Activated CD4-positive, alpha-beta T cell treated with anti-CD3 and anti-CD28 coated beads, Interleukin-10, Interleukin-2, amounts not matched to agents 100 ng/mL and 50 ng/mL, durations not matched to agents 16 hours and 8 hours (primary cell): ENCODE results near the gene PBOV1.

Experiments
- DNase-seq: peaks from one replicate; pipeline ENCODE4 v3.0.0-alpha.2; 2020

The PBOV1 gene

DNA sequence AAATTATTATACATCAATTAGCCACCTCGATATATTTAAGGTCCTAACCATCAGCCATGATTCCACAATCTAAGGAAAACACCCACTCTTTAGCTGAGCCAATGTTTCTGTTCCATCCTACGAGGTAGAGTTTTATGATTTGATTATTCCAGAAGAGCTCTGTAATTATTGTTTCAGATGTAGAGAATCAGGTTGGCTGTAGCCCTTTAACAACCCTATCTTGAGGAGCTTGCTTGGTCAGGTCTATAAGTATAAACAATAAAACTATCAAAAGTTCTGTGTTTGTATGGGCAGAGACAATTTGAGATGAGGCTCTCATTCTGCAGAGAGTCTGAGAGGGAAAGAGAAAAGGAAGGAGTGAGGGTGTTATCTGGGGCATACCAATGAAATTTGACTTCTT is at the start of gene PBOV1:
Gene PBOV1 (minus strand): TSS at position 43 of the 400 bp plus-strand sequence. CDS start 96 bp downstream, outside the sequence.
- no peak for DNase-seq

DNA sequence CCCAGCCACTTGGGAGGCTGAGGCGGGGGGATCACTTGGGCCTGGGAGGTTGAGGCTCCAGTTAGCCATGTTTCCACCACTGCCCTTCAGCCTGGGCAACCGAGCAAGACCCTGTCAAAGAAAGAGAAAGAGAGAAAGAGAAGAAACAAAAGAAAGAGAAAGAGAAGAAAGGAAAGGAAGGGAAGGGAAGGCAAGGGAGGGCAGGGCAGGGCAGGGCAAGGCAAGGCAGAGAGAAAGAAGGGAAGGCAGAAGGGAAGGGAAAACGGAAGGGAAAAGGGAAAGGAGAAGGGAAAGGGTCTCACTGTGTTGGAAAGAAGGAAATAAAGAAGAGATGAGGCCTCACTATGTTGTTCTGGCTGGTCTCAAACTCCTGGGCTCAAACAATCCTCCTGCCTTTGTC is 47.8 kb upstream of the PBOV1 start:
- no peak for DNase-seq

DNA sequence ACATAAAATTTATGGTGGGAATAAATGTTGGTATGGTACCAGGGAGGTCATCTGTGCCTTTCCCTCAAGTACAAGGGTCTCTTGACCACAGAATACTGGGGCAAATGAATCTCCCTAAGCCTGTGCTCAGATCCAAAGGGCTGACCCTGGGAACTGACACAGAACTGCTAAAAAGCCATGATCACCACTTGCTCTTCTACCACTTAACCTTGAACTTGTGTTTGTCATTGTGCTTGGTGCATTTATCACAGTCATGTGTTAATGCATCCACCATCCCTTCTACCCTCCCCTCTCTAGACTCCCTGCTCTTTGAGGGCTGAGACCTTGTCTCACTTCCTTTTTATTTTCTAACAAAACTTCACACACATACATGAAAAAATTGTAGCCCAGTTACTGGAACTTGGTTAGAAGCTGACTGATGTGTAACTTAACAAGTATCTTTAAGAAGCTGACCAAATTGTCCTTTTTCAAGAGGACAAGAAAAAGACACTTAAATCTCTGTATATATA is 46.1 kb upstream of the PBOV1 start:
- no peak for DNase-seq

DNA sequence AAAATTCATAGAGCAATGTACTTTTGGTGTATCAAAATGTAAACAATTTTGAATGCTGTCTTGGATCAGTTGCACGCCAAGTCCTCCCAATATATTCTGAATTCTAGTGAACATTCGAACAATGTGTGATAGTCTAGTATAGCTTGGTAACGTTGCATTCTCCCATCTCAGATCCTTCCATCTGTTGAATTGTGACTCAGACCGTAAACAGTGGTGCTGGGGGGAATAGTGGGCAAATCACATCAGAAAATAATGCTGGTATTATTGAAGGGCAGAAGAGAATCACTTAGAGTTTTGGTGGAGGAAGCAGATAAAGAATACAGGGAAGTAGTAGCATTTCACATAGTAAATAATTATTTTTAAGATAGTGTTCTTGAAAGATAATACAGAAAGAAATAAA is 45.7 kb upstream of the PBOV1 start:
- no peak for DNase-seq

DNA sequence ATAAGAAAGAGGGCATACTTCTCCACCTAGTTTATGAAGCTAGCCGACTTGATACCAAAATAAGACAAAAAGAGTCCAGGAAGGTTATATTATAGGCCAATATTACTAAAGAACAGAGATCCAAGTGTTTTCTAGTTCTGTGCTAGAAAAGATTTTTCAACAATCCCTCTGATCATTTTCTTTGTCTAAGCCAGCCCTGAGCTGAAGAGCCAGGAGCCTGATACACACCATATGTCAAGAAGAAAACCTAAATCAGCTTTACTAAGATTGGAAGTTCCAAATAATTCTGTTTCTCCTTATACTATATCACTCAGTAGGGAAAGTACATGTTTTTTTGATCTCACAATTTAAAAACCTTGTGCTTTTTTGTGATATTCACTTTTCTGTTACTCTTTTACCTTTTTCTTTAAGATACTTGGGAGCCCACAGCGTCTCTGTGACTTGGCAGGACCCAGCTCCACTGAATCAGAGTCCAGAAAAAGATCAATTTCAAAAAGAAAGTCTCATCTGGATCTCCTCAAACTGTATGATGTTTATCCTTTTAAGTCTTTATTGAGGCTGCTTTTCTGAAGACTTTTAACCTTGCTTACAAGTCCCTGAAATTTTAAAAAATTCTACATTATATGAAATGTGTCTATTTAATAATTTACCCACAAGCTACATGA is 43.0 kb upstream of the PBOV1 start:
- no peak for DNase-seq

DNA sequence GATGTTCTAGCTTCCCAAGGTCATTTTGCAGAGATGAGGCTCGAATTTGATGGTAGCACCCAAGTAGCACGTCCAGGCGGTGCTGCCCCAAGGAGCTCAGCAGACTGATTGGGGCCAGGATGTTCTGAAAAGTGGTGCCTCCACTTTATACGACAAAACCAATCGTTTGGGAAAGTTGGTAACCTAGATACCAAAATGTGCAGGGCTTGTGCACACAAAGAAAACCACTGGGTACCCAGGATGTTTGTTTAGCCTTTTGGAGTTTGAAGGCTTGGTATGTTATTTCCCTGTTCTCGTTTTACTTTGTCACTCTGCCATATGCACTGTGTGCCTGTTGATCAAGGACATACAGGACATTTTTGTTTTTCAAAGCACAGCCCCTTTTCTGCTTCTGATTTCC is 40.7 kb upstream of the PBOV1 start:
- DNase-seq: no peak

DNA sequence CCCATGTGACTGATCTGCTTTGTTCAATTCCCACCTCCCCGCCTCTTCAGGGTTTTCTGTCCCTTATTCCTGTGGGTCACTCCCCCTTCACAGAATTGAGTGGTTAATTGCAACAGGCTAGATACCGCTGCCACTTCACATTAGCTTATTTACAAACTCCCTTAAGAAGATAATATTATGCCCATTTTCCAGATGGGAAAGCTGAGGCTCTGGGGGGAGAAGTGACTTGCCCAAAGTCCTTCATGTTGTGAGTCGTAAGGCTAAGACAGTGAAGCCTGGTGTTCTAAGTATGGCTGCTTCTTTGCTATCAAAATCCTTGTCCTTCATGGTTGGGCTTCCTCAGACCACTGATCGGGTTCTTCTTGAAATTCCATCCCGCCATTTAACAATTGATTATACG is 39.9 kb upstream of the PBOV1 start:
- no peak for DNase-seq

DNA sequence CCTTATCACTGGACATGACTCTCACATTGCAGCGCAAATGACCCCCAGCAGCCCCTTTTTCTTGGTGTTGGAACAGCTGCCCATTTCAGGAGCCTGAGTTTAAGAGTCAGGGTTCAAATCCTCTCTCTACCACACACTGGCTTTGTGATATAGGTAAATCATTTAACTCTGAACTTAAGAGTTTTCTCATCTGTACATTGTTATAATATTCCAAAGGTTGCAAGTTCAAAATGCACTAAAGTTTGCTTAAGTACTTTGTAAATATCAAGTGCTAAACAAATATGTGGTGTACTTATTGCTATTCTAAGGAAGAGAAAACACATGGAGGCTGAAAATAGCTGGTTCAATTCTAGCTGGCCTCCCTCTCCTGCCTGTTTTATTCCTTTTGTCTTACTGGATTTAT is 39.3 kb upstream of the PBOV1 start:
- no peak for DNase-seq

DNA sequence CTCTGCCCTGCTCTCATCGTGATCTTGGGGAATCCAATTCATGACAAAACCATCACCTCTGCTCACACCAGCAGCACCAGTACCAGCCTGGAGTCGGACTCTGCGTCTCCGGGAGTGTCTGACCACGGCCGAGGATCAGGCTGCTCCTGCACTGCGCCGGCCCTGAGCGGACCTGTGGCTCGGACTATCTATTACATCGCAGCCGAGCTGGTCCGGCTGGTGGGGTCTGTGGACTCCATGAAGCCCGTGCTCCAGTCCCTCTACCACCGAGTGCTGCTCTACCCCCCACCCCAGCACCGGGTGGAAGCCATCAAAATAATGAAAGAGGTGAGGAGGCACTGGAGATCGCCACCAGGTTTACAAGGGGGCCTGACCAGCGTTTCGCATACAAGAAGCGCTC is 37.2 kb upstream of the PBOV1 start:
- DNase-seq: no peak

DNA sequence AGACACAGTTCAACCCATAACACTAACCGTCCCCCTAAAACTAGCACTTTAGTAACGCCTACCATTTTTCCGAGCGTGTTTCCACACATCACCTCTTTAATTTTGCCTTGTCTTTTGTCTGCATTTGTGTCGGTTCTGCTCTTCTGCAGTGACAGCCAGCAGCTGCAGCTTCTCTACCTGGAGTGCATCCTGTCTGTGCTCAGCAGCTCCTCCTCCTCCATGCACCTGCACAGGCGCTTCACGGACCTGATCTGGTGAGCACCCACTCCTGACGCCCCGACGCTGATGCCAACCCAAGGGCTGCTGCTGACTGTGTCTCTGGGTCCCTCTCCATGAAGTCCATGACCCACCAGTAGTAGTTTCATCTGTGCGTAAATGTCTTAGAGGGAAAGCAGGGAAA is 35.4 kb upstream of the PBOV1 start:
- DNase-seq: no peak

DNA sequence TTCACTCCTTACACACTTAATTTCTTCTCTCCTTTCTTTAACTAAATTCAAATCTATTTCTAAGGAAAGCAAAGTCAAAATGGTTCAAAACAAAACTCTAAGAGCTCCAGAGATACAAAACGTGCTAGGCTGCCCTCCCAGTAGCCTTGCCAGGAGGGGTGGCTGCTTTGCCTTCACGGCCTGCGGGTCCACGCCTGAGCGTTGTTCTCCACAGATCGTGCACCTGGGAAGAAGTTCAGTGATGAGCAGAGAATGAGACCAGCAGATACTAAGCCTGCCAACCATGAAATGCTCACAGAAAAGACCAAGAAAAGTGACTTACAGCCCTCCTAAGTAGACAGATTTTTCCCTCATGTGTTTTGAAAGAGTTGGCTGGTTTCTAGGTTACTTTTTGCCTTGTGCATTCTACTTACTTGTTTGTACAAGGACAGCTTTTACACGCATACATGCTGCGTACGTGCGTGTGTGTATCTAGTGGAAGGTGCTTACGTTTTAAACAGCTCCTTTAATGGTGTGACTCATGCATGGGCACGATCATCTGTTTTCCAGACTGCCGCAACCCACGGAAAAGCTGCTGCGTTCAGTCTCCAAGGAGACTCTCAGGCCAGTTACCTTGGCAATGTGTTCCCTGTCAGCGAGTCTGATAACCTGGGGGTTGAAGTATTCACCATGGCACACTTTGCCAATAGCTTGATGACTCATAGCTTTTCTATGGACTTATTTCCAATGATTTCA is 32.4 kb upstream of the PBOV1 start:
- no peak for DNase-seq

DNA sequence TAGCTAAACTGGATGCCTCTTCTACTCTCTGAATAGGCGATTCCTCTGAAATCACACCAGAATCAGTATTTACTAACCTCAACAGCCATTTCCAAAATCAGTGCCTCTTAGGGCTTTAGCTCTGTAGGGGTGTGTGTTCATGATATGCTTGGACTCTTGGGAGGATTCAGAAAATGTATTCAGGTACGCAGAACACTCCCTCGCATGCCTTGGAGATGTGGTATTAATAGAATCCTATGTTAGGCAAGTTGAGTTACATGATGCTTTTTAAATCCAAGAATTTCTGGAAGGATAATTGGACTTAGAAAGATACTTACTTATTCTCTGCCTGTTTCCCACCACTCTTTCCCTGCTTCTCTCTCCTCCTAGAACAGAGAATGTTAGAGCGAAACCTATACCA is 31.8 kb upstream of the PBOV1 start:
- no peak for DNase-seq

DNA sequence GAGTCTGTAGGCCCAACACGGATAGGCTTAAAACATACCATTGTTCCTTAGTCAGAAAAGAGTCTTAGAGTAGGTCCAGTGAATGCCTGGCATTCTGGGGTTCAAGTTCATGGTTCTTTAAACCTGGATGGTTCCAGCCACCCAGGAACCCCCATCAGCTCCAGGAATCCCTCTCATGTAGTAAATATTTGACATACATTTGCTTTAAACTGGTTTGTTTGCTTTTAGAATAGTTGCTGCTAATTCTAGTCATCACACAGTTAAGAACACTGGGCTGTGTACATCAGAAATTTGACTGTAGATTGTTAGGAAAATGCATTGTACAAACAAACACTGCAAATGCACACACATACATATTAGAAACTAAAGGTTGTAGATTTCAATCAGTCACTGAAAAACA is 30.6 kb upstream of the PBOV1 start:
- DNase-seq: no peak

DNA sequence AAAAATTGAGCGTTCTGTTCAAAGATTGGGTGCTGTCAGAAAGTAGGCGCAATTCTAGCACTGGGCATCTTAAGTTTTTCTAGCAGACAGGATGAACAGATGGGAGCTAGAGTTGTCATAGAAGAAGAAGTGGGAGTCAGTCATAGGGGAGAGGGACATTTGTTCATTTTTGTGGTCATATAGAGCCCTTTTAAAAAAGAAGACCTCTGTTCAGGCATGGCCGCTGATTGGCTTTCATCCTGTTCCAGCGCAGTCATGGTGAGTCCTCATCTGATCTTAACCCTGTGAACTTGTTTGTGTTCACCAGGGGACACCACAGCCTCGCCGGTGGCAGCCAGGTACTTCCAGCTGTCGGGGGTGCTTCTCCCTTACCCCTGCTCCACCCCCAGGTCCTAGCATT is 29.7 kb upstream of the PBOV1 start:
- no peak for DNase-seq

DNA sequence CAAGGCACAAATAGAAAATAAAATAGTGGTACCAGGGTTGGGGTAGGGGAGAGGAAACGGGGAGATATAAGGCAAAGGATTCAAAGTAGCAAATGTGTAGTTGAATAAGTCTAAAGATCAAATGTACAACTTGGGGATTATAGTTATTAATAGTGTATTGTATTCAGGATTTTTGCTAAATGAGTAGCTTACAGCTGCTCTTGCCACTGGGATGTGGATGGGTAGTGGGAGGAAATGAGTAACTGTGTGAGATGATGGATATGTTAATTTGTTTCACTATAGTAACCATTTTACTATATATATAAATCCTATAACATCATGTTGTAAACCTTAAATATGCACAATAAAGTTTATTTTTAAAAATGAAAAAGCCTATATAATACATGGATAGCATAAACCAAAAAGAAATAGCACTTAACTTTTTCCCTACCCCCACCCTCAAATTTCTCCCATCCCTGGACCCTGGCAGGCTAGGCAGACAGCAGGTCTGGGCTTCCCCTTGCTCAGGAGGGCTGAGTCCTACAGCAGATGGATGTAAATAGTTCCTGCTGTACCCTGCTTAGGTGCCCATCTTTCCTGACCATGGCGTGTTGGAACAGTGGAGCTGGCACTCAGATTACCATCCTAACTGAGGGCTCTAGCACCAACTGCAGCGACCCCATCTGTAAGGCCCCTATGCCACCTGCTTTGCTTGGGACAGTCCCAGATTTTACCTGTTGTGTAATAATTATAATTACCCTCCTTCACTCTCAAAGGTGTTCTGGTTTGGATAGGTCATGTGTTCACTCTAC is 28.6 kb upstream of the PBOV1 start:
- no peak for DNase-seq

DNA sequence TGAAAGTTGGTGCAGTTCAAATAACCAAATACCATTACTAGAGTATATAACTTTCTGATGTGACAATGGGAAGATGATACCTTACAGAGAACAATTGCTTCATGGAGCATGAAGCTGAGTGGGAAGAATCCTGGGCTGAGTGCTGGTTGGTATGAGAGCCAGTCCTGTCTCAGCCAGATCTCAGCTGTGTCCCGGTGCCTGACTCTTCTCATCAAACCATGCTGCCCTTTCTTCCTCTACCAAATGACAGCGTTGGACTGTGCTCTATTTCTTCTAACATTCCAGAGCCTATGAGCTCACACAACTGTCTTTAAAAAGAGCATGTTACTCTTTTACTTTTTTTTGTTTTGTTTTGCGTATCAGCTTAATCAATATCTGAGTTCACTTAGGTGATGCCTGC is 27.5 kb upstream of the PBOV1 start:
- no peak for DNase-seq

DNA sequence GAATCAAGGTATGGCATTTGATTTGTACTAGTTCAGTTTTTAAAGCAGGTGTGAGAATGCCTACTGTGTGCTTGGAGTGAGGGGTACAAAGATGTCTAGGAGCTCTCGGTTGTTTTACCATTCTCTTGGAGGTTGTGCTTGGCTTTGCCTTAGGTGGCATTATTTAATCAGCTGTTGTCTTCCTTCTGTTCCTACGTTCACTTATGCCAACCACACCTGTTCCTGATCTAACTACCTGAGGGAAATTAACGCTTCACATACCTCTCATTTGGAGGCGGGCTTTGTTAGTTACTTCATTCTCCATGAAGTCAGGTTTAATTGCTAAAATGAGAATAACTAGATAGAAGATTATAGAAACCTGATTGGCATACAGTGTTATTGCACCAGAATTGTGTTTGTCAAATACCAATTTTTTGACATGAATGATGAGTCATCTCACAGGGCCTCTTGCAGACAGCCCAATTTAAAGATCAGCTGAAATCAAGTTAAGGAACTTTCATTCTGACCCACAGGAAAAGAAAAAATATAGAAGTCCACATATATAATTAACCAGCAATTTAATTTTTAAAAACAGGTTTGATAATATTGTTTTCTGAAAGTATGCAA is 24.8 kb upstream of the PBOV1 start:
- DNase-seq: no peak

DNA sequence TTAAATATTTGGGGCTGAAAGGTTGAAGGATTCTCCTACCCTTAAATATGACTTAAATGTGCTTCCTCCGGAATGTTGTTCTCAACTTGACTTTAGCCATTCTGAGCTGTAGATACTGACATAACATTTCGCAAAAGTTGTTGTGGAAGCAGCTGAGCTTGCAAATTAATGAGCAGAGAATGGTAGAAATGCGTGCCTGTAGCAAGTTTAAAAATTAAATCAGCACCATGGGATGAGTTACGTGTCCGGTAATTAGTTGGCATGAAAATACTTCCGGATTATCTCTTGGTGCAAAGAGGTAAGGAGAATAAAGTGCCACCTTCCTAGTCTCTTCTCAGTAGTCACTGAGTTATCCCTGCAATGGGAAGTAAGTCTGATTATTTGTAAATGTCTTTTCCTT is 23.6 kb upstream of the PBOV1 start:
- no peak for DNase-seq

DNA sequence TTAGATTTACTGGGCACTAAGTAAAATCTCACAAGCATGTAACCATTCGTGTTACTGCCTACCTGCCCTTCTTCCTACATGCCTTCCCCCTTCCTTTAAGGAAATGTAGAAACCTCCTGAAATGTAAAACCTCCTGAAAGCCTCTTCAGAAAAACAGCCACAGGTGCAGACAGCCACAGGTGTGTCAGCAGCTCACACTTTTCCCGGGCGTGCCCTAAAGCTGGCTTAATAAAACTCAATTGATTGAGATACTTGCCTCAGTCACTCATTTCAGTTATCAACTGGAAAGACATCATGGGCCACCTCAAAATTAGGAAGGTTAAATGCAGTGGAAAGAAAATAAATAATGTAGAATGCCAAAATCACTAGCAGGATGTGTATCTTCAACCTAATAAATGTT is 23.1 kb upstream of the PBOV1 start:
- DNase-seq: no peak

DNA sequence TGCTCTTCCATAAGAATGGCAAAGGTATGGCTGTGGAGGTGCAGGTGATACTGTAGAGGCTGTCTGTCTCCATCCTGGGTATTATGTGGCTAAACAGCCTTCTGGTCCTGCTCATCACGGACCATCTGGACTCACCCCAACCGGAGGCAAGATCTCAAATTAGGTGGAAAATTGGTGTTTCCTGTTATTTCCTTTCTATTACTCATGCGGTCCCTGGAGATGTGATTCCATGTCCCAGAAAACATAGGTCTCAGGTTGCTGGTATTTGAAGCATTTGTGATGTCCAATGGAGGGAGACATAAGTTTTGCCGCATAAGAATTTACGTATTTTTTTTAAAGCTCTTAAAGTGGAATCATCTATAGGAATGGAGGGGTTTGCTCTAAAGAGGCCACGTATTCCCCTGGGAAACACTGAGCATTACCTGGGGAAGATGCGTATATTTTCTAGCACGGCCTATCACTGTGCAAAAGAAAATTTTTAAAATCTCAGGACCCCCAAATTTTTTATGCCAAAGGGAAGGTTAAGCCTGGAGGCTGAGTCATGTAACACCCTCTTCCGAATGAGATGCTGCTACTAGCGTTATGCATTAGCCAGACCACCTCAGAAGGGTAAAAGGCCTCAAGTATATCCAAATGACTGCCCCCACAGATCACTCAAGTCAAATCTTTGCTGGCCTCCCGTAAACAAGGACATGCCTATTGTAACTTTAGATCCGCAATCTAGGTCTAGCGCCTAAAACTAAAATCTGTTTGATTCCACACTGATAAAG is 22.4 kb upstream of the PBOV1 start:
- no peak for DNase-seq

DNA sequence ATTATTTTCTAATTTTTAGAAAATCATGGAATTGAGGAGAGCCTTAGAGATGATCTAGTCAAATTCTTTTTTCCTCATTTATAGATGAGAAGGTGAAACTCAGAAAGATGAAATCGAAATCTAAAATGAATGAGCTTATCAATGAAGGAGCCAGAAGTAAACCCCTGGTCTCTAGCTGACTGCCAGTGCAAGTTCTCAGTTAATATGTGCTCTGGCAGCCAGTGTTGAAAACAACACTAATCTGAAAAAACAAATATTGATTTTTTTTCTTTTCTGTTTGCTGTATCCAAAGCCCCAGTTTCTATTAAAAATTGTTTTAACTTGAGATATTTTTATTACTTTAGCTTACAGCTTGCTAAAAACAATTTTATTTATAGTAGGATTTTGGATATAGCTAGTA is 21.5 kb upstream of the PBOV1 start:
- no peak for DNase-seq

DNA sequence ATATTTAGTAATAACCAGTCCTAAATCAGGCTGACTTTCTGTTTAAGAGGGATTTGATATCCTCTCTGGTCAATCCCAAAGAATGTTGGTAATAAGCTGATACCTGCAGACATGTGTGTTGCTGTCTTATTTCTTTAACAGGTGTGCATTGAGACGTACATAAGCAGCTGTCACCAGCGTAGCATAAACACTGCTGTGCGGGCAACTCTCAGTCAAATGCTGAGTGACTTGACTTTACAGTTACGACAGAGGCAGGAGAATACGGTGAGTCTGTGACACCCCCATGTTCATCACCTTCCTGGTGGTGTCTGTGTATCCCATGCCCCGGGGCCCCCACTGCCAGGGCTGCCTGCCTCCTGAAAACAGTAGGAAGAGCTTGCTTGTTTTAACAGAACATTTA is 20.1 kb upstream of the PBOV1 start:
- no peak for DNase-seq

DNA sequence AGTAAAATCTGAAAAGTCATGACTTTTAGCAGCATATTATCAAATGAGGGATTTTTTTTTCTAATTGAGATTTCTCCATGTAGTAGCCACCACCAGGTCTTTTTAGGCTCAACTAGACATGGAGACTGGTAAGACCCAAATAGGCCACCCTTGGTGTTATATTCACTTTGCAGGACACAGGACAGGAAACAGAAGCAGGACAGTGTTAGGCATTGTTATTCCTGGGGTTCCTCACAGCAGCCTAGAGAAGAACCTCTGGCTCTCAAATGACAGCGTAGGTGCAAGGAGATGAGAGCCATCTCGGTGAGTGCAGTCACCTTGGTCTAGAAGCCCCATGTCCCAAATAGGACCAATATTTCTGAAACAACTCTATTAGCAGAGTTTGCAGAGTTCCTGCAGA is 19.2 kb upstream of the PBOV1 start:
- no peak for DNase-seq
